ENCODE data around the gene DNAJC27. TPM values are rescaled to one million over a fixed set of nuclear protein-coding genes. Genes with fewer than 3 reads are reported as not detected.
A peak's percentile ranks its signal among the peaks of the same experiment; 100 is the strongest.

Gene DNAJC27
- total RNA-seq, 1 experiment from 2014 or later = 4.6 TPM

- H3K36me3 ChIP-seq (ENCODE audit: control insufficient read depth in 1 of 2, insufficient read depth in 2 of 2, low read length in 2 of 2) = peaks cover 0 to 8% of the 10 kb centered on the region in 2 experiments; a peak in 1 of 4 replicates
- no peaks in the 10 kb centered on the region for H3K9me3 ChIP-seq (ENCODE audit: control insufficient read depth in 1 of 2, insufficient read depth in 1 of 2, low read depth in 1 of 2, low read length in 2 of 2)
- intact Hi-C loops (cut with micrococcal nuclease) = no loop called here
- H3K9me2 ChIP-seq (ENCODE audit: insufficient read depth) = no peaks in the 10 kb centered on the region
- H3K4me3 ChIP-seq (replicated peaks in 1 of 2; ENCODE audit: low read depth in 1 of 2, low read length in 2 of 2) = no peak overlapping the region
- ChIA-PET POLR2A (no interaction called here), CTCF (no interaction called here), RAD21 (ENCODE audit: low non-redundant PET in 1 of 2, low total read pairs in 2 of 2, uncharacterized antibody in 2 of 2, unreplicated experiment in 2 of 2) (no interaction called here)
- DNase-seq (ENCODE audit: low read depth, low spot score) (no peak), ATAC-seq (no peak)
- H3K27me3 ChIP-seq (ENCODE audit: insufficient read depth, low read length) = no peaks in the 10 kb centered on the region
- H3K4me2 ChIP-seq (ENCODE audit: low read length) = peak overlapping the region; percentile 99; the same call in 1 of the 2 replicates
- BruUV-seq (replicated peaks) = no TSS peak
- H3K9ac ChIP-seq (ENCODE audit: low read length) = no peak overlapping the region
- no peak overlapping the region for H2AFZ ChIP-seq (ENCODE audit: low read depth, low read length, poor library complexity, severe bottlenecking)
- no peaks in the 10 kb centered on the region for H4K20me1 ChIP-seq (ENCODE audit: insufficient read depth)
- H3K79me2 ChIP-seq (ENCODE audit: insufficient read depth, low read length) = peaks cover 66% of the 10 kb centered on the region
- no peak for TF ChIP-seq SP1 (IDR thresholded peaks at IDR 0.05; ENCODE audit: low read depth)
- TF ChIP-seq, protein P1, sequence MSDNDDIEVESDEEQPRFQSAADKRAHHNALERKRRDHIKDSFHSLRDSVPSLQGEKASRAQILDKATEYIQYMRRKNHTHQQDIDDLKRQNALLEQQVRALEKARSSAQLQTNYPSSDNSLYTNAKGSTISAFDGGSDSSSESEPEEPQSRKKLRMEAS (IDR thresholded peaks at IDR 0.05) = no peak
- TF ChIP-seq CEBPB (IDR thresholded peaks at IDR 0.05; ENCODE audit: low read depth) = no peak
- TF ChIP-seq POLR2A (IDR thresholded peaks at IDR 0.05; ENCODE audit: borderline replicate concordance, extremely low read depth, insufficient read depth, insufficient read length) = no peak
- no peak for TF ChIP-seq RAD21 (IDR thresholded peaks at IDR 0.05; ENCODE audit: low read depth)
- TF ChIP-seq ZFX (IDR thresholded peaks at IDR 0.05) = no peak
- TF ChIP-seq YY1 (IDR thresholded peaks at IDR 0.05; ENCODE audit: extremely low read depth, insufficient replicate concordance, low read depth, low read length) = no peak
- TF ChIP-seq EGR1 (IDR thresholded peaks at IDR 0.05; ENCODE audit: low read depth) = no peak
- TF ChIP-seq, protein P2, sequence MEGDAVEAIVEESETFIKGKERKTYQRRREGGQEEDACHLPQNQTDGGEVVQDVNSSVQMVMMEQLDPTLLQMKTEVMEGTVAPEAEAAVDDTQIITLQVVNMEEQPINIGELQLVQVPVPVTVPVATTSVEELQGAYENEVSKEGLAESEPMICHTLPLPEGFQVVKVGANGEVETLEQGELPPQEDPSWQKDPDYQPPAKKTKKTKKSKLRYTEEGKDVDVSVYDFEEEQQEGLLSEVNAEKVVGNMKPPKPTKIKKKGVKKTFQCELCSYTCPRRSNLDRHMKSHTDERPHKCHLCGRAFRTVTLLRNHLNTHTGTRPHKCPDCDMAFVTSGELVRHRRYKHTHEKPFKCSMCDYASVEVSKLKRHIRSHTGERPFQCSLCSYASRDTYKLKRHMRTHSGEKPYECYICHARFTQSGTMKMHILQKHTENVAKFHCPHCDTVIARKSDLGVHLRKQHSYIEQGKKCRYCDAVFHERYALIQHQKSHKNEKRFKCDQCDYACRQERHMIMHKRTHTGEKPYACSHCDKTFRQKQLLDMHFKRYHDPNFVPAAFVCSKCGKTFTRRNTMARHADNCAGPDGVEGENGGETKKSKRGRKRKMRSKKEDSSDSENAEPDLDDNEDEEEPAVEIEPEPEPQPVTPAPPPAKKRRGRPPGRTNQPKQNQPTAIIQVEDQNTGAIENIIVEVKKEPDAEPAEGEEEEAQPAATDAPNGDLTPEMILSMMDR (IDR thresholded peaks at IDR 0.05 in 2 of 3, conservative IDR thresholded peaks at IDR 0.05 in 1 of 3; ENCODE audit: borderline replicate concordance in 1 of 3, insufficient read depth in 1 of 3, low read depth in 2 of 3, low read length in 2 of 3) = no peak
- no peak for TF ChIP-seq CBX3 (IDR thresholded peaks at IDR 0.05; ENCODE audit: low read depth)
- TF ChIP-seq ZBTB33 (IDR thresholded peaks at IDR 0.05; ENCODE audit: extremely low read depth, insufficient replicate concordance, low read length) = no peak
- no peak for TF ChIP-seq TCF7L2 (IDR thresholded peaks at IDR 0.05; ENCODE audit: borderline replicate concordance, extremely low read depth, insufficient read depth, insufficient read length)
- TF ChIP-seq FOSL1 (IDR thresholded peaks at IDR 0.05; ENCODE audit: low read depth) = no peak
- no peak for TF ChIP-seq POLR2AphosphoS5 (IDR thresholded peaks at IDR 0.05; ENCODE audit: low read depth, low read length)
- TF ChIP-seq ELF1 (IDR thresholded peaks at IDR 0.05; ENCODE audit: borderline replicate concordance, low read depth) = no peak
- TF ChIP-seq EZH2phosphoT487 (IDR thresholded peaks at IDR 0.05; ENCODE audit: borderline replicate concordance) = no peak
- TF ChIP-seq SRF (IDR thresholded peaks at IDR 0.05; ENCODE audit: low read depth) = no peak
- no peak overlapping the region for H3K27ac ChIP-seq (ENCODE audit: low read depth, low read length)
- peaks cover 5 to 20% of the 10 kb centered on the region in 2 experiments; a peak in 3 of 4 replicates for H3K4me1 ChIP-seq (ENCODE audit: control insufficient read depth in 1 of 2, insufficient read depth in 2 of 2, low read length in 2 of 2)
These were observed 53.9 kb downstream of the DNAJC27 start for GRCh38 chr2:24917731-24918325.

Data from HCT116 (cell line).